Chondrocyte (in vitro differentiated cells): ENCODE data around the gene C1GALT1C1L. TPM values are rescaled to one million over a fixed set of nuclear protein-coding genes. Genes with fewer than 3 reads are reported as not detected.
"Not testable (repeated sequence)": the region's sequence is repeated elsewhere in the genome, so short reads cannot be mapped to it uniquely, and the experiment has no call there.

ENCODE experiments used
- DNase-seq: peaks from one replicate; pipeline ENCODE4 v3.0.0; 2021; ENCODE audit warnings: mixed read lengths, low spot score
- H3K27ac Mint-ChIP-seq: one replicate; pipeline ENCODE4 v1.8.0; 2021; ENCODE audit warnings: mild to moderate bottlenecking, moderate library complexity, mixed read lengths; ENCODE audit not compliant: unreplicated experiment
- H3K27me3 Mint-ChIP-seq: 2 replicates; pipeline ENCODE4 v1.8.0; 2021; ENCODE audit warnings: low read depth, mixed read lengths
- H3K36me3 Mint-ChIP-seq: 2 replicates; pipeline ENCODE4 v1.8.0; 2021; ENCODE audit warnings: low read depth, mixed read lengths
- H3K4me1 Mint-ChIP-seq: 2 replicates; pipeline ENCODE4 v1.8.0; 2021; ENCODE audit warnings: low read depth, mild to moderate bottlenecking, mixed read lengths
- H3K4me3 Mint-ChIP-seq: one replicate; pipeline ENCODE4 v1.8.0; 2021; ENCODE audit warnings: mild to moderate bottlenecking, moderate library complexity, mixed read lengths; ENCODE audit not compliant: unreplicated experiment
- H3K9me3 Mint-ChIP-seq: 2 replicates; pipeline ENCODE4 v1.8.0; 2021; ENCODE audit warnings: low read depth, mixed read lengths
- total RNA-seq: library from RNA; stranded (reverse); gene quantifications from 3 replicates; pipeline ENCODE4 v1.2.1, GENCODE V29; 2021
- TF ChIP-seq, protein P1 (sequence below): fragments of 200-600 bp; sonication (generic); IDR thresholded peaks from 2 replicates; pipeline ENCODE4 v1.5.0; 2021; ENCODE audit warnings: antibody characterized with exemption, mild to moderate bottlenecking, moderate library complexity

Gene C1GALT1C1L
- total RNA-seq, 1 donor from 2014 or later = not detected

DNA sequence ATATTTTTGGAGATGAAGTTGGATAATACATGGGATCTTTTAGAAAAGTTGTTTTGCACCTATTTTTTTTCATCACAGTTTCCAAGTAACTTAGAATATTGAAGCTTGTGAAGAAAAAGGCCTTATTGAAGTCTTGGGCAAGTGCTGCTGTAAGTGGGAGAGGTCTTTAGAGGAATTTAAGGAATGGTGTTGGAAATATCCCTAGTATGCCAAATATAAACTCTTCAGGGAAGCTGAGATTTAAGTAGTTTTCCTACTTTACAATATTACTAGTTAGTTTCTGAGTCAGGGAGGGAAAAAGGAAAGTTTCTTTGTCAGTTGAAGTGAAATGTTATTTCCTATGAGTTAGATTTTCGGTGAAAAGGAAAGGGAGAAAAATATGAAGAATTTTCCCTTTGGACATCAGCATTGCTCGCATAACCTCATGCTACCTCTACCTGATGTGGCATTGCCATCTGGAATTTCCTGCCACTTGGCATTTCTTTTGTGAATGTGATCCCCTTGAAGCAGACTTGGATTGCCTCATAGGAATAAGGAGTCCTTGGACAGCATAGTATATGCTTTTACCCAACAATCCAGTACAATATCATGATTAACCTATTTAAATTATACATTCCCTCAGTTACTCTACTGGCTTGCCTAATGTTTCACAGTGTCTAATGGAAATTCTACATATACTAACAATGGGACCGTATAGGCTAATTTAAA lies 27.1 kb downstream of the C1GALT1C1L start:
- no peaks in the 10 kb centered on the region for H3K27me3 Mint-ChIP-seq
- H3K36me3 Mint-ChIP-seq = no peaks in the 10 kb centered on the region
- no peak for DNase-seq
- peaks cover 27% of the 10 kb centered on the region for H3K4me1 Mint-ChIP-seq
- H3K9me3 Mint-ChIP-seq = no peaks in the 10 kb centered on the region
- H3K27ac Mint-ChIP-seq = peak overlapping the region; percentile 82
- TF ChIP-seq, protein P1, sequence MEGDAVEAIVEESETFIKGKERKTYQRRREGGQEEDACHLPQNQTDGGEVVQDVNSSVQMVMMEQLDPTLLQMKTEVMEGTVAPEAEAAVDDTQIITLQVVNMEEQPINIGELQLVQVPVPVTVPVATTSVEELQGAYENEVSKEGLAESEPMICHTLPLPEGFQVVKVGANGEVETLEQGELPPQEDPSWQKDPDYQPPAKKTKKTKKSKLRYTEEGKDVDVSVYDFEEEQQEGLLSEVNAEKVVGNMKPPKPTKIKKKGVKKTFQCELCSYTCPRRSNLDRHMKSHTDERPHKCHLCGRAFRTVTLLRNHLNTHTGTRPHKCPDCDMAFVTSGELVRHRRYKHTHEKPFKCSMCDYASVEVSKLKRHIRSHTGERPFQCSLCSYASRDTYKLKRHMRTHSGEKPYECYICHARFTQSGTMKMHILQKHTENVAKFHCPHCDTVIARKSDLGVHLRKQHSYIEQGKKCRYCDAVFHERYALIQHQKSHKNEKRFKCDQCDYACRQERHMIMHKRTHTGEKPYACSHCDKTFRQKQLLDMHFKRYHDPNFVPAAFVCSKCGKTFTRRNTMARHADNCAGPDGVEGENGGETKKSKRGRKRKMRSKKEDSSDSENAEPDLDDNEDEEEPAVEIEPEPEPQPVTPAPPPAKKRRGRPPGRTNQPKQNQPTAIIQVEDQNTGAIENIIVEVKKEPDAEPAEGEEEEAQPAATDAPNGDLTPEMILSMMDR = no peak
- peak overlapping the region; percentile 31 for H3K4me3 Mint-ChIP-seq

GRCh38 chr2:43643680-43644079 lies 32.5 kb downstream of the C1GALT1C1L start:
- TF ChIP-seq, protein P1 = no peak
- Mint-ChIP-seq H3K9me3 (peaks cover 5% of the 10 kb centered on the region), H3K4me1 (peaks cover 12% of the 10 kb centered on the region), H3K4me3 (no peak overlapping the region), H3K27ac (no peak overlapping the region), H3K36me3 (peaks cover 1% of the 10 kb centered on the region), H3K27me3 (no peaks in the 10 kb centered on the region)
- no peak for DNase-seq

DNA sequence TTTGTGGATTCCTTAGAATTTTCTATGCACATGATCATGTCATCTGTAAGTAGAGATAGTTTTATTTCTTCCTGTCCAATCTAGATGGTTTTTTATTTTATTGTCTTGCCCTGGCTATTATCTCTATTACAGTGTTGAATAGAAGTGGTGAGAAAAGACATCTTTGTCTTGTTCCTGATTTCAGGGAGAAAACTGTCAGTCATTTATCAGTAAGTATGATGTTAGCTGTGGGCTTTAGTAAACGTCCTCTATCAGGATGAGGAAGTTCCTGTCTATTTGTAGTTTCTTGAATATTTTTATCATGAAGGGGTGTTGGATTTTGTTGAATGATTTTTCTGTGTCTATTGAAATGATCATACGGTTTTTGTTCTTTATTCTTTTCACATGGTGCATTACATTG lies 33.9 kb downstream of the C1GALT1C1L start:
- Mint-ChIP-seq H3K4me1 (peaks cover 12% of the 10 kb centered on the region), H3K27me3 (no peaks in the 10 kb centered on the region), H3K4me3 (no peak overlapping the region), H3K9me3 (peaks cover 5% of the 10 kb centered on the region), H3K36me3 (peaks cover 1% of the 10 kb centered on the region), H3K27ac (no peak overlapping the region)
- DNase-seq = no peak
- TF ChIP-seq, protein P1 = no peak

- no peaks in the 10 kb centered on the region for H3K27me3 Mint-ChIP-seq
- peak; percentile 96 for DNase-seq
- H3K4me3 Mint-ChIP-seq = peak within 1 kb of the TSS; percentile 73
- TF ChIP-seq, protein P1 = peak; percentile 32
- H3K9me3 Mint-ChIP-seq = peaks cover 5% of the 10 kb centered on the region
- peak within 1 kb of the TSS; percentile 43 for H3K27ac Mint-ChIP-seq
- peaks cover 33% of the 10 kb centered on the region for H3K4me1 Mint-ChIP-seq
- H3K36me3 Mint-ChIP-seq = peaks cover 1% of the 10 kb centered on the region
Measured at GRCh38 chr2:43637030-43637803, 39.0 kb downstream of the C1GALT1C1L start, which contains the start of gene PLEKHH2. Gene PLEKHH2, plus strand, starts transcription at chr2:43637260. Its CDS starts 7,414 bp downstream, at chr2:43644674.

DNA sequence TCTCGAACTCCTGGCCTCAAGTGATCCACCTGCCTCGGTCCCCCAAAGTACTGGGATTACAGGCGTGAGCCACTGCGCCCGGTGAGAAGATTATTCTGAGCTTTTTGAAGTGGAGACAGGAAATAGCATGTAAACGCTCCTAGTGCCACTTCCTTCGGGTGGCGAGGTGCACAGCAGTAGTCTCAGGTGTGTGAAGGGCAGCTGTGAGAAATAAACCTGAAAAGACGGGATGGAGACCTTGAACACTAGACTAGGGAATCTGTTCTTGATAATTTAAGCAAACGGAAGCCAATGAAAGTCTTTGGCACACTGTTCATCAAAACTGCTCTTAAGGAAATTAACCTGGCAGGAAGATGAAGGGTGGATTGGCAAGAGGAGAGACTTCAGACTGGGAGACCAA lies 39.6 kb downstream of the C1GALT1C1L start:
- no peak for DNase-seq
- Mint-ChIP-seq H3K27me3 (no peaks in the 10 kb centered on the region), H3K4me3 (peak overlapping the region; percentile 73), H3K27ac (no peak overlapping the region), H3K9me3 (peaks cover 5% of the 10 kb centered on the region), H3K4me1 (peaks cover 33% of the 10 kb centered on the region), H3K36me3 (peaks cover 3% of the 10 kb centered on the region)
- TF ChIP-seq, protein P1 = no peak

DNA sequence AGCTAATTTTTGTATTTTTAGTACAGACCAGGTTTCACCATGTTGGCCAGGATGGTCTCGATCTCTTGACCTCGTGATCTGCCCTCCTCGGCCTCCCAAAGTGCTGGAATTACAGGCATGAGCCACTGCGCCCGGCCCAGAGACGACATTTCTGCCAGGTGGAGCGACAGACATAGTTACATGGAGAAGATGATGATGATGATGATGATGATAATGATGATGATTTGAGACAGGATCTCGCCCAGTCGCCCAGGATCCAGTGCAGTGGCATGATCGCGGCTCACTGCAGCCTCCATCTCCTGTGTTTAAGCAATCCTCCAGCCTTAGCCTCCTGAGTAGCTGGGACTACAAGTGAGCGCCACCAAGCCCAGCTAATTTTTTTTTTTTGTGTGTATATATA lies 40.1 kb downstream of the C1GALT1C1L start:
- H3K36me3 Mint-ChIP-seq, DNase-seq, H3K9me3 Mint-ChIP-seq, H3K4me3 Mint-ChIP-seq, H3K27me3 Mint-ChIP-seq, H3K27ac Mint-ChIP-seq: not testable (repeated sequence)
- peaks cover 33% of the 10 kb centered on the region for H3K4me1 Mint-ChIP-seq
